Endothelial cell of umbilical vein (primary cell): ENCODE results near the gene GGNBP2. TPM values are rescaled to one million over a fixed set of nuclear protein-coding genes. Genes with fewer than 3 reads are reported as not detected.

ENCODE experiments used
- BruUV-seq: library from RNA; stranded (reverse); fragments of 400-500 nt; replicated peaks from 2 replicates; lab custom pipeline; 2021; lab: Mats Ljungman, UMichigan
- CTCF ChIA-PET: fragments of 300-600, 350-600 bp; sonication (Branson Sonifier 250); formaldehyde crosslinking; loops from one replicate; lab custom pipeline; 2021; ENCODE audit warnings: antibody characterized with exemption, inconsistent platforms; lab: Charles Lee
- POLR2A ChIA-PET: fragments of 300-600, 350-600 bp; sonication (Branson Sonifier 250); formaldehyde crosslinking; loops from one replicate; lab custom pipeline; 2021; ENCODE audit warnings: antibody characterized with exemption, inconsistent platforms; lab: Charles Lee
- DNase-seq: peaks from one replicate; pipeline ENCODE4 v3.0.0-alpha.2; 2011; ENCODE audit warnings: low read depth, low spot score
- FAIRE-seq: peaks from 2 replicates; lab custom pipeline; 2011; peaks lifted over from hg19 to GRCh38; lab: Jason Lieb, UNC
- H2AFZ ChIP-seq: 2 replicates; pipeline ENCODE4 v1.6.0; 2012; ENCODE audit warnings: low read depth, low read length, control low read depth, inconsistent platforms
- H3K27ac ChIP-seq: 2 replicates; pipeline ENCODE4 v1.5.1; 2011; ENCODE audit warnings: low read depth, mild to moderate bottlenecking, control low read depth, low read length, moderate library complexity; ENCODE audit not compliant: insufficient read depth
- H3K27me3 ChIP-seq, 2 experiments: 2 replicates each; pipeline versions ENCODE4 v1.6.0 to v1.6.1; 2011; ENCODE audit warnings: low read length in 2 of 2, mixed read lengths in 1 of 2; ENCODE audit not compliant: control insufficient read depth in 2 of 2, insufficient read depth in 2 of 2
- H3K36me3 ChIP-seq, 2 experiments: 2 replicates in 1 of 2; 3 replicates in 1 of 2; pipeline ENCODE4 v1.5.1; 2011; ENCODE audit warnings: low read length in 2 of 2, mild to moderate bottlenecking in 1 of 2, moderate library complexity in 1 of 2; ENCODE audit not compliant: control insufficient read depth in 2 of 2, insufficient read depth in 2 of 2; ENCODE audit errors: extremely low read depth in 1 of 2
- H3K4me1 ChIP-seq: 3 replicates; pipeline ENCODE4 v1.5.1; 2011; ENCODE audit warnings: mild to moderate bottlenecking, low read length; ENCODE audit not compliant: control insufficient read depth, insufficient read depth; ENCODE audit errors: extremely low read depth
- H3K4me2 ChIP-seq: 2 replicates; pipeline ENCODE4 v1.6.1; 2011; ENCODE audit warnings: low read length, control low read depth, mixed read lengths; ENCODE audit not compliant: insufficient read depth
- H3K4me3 ChIP-seq, 3 experiments: fragments of 200-600 bp in 1 of 3; sonication (generic), shearing (Covaris generic) in 1 of 3; replicated peaks in 1 of 3; 2 replicates each; pipeline ENCODE4 v1.5.1; 2011 to 2016; ENCODE audit warnings: control low read depth in 3 of 3, low read length in 3 of 3, mild to moderate bottlenecking in 2 of 3, inconsistent platforms in 1 of 3, low read depth in 1 of 3, moderate library complexity in 1 of 3; ENCODE audit not compliant: insufficient read depth in 1 of 3
- H3K79me2 ChIP-seq: 2 replicates; pipeline ENCODE4 v1.6.0; 2012; ENCODE audit warnings: low read length, inconsistent platforms; ENCODE audit not compliant: control insufficient read depth, insufficient read depth
- H3K9ac ChIP-seq: replicated peaks from 2 replicates; pipeline ENCODE3; 2011; ENCODE audit warnings: low read length, control low read depth; ENCODE audit not compliant: insufficient read depth; ENCODE audit errors: extremely low read depth
- H3K9me1 ChIP-seq: replicated peaks from 3 replicates; pipeline ENCODE4 v1.6.0; 2011; ENCODE audit warnings: mild to moderate bottlenecking, low read length; ENCODE audit not compliant: control insufficient read depth, insufficient read depth; ENCODE audit errors: extremely low read depth
- H3K9me3 ChIP-seq: replicated peaks from 2 replicates; pipeline ENCODE4 v1.5.1; 2012; ENCODE audit warnings: low read length, inconsistent platforms; ENCODE audit not compliant: control insufficient read depth, insufficient read depth
- H4K20me1 ChIP-seq: replicated peaks from 2 replicates; pipeline ENCODE3; 2011; ENCODE audit warnings: mild to moderate bottlenecking, low read length; ENCODE audit not compliant: control insufficient read depth, insufficient read depth; ENCODE audit errors: extremely low read depth
- EZH2 ChIP-seq: IDR thresholded peaks from 2 replicates; pipeline ENCODE4 v1.6.1; 2012; ENCODE audit warnings: borderline replicate concordance, low read depth, mild to moderate bottlenecking, moderate library complexity, low read length, inconsistent platforms; ENCODE audit not compliant: severe bottlenecking
- FOS ChIP-seq: IDR thresholded peaks from 2 replicates; pipeline ENCODE4 v1.6.1; 2011; ENCODE audit warnings: mild to moderate bottlenecking, low read length, moderate library complexity, borderline replicate concordance; ENCODE audit not compliant: insufficient read depth
- GATA2 ChIP-seq: IDR thresholded peaks from 2 replicates; pipeline ENCODE4 v1.7.0; 2011; ENCODE audit warnings: low read depth, mild to moderate bottlenecking, moderate library complexity, mixed read lengths, low read length; ENCODE audit not compliant: insufficient read length, insufficient read depth
- JUN ChIP-seq: IDR thresholded peaks from 2 replicates; pipeline ENCODE4 v1.6.1; 2011; ENCODE audit warnings: borderline replicate concordance, low read depth; ENCODE audit not compliant: insufficient read length, insufficient read depth
- MYC ChIP-seq: IDR thresholded peaks from one replicate; pipeline ENCODE4 v1.6.1; 2011; ENCODE audit warnings: mild to moderate bottlenecking, low read depth, low read length
- dilution Hi-C: fragments of 300-500 bp; cut with MboI; formaldehyde crosslinking; loops from one replicate; pipeline ENCODE4 v1.15.0; 2019; ENCODE audit warnings: low sequenced_read_pairs; ENCODE audit not compliant: extremely low pct_ligation_motif_present
- intact Hi-C: fragments of 100-400 bp; cut with micrococcal nuclease; formaldehyde crosslinking; loops from one replicate; pipeline ENCODE4 v1.10.0; 2022
- polyA plus RNA-seq, 4 experiments: library from polyadenylated mRNA; depleted of rRNA in 3 of 4; stranded (reverse) in 3 of 4; unstranded in 1 of 4; fragments of >200 nt; gene quantifications; 2 replicates each; pipeline versions ENCODE4 v1.2.1 to v1.2.3, GENCODE V29; 2011 to 2012; ENCODE audit warnings: missing spikeins in 1 of 4
- total RNA-seq: library from RNA; stranded (reverse); gene quantifications from 2 replicates; pipeline ENCODE4 v1.2.3, GENCODE V29; 2021
- TF ChIP-seq, protein P1 (sequence below): IDR thresholded peaks from 2 replicates; pipeline ENCODE4 v1.6.1; 2011; ENCODE audit not compliant: insufficient read depth, insufficient read length
- TF ChIP-seq, protein P2 (sequence below), 2 donors: IDR thresholded peaks; 1 replicate in 1 of 2; 2 replicates in 1 of 2; pipeline ENCODE4 v1.5.1; 2011; ENCODE audit warnings: low read length in 2 of 2, mild to moderate bottlenecking in 2 of 2, moderate library complexity in 2 of 2, control low read depth in 1 of 2, inconsistent platforms in 1 of 2, low read depth in 1 of 2; ENCODE audit not compliant: insufficient read depth in 1 of 2; ENCODE audit errors: extremely low read depth in 1 of 2

The GGNBP2 gene
- total and polyA plus RNA-seq, 2 donors (not counting 3 experiments of a cell fraction or from before 2014, with no cell fraction given) = 52.6 to 77.6 TPM

- Histone ChIP-seq H3K4me1 (peaks cover 14% of the 10 kb centered on the region), H2AFZ (peak overlapping the region; percentile 70), H3K4me2 (peak overlapping the region; percentile 86), H3K36me3 (peaks cover 4 to 7% of the 10 kb centered on the region in 2 experiments), H4K20me1 (no peaks in the 10 kb centered on the region), H3K9ac (peak overlapping the region; percentile 94), H3K79me2 (peaks cover 6% of the 10 kb centered on the region), H3K4me3 (peak overlapping the region; percentile 59 to 84 (median 63)), H3K9me3 (no peaks in the 10 kb centered on the region), H3K9me1 (no peaks in the 10 kb centered on the region), H3K27ac (peak overlapping the region; percentile 84), H3K27me3 (no peaks in the 10 kb centered on the region)
- ChIA-PET POLR2A (interaction anchor here (1.0 kb wide), 1 partner anchor 11 kb away, joined by 6 read pairs; the partner anchor contains the start of gene GGNBP2), CTCF (interaction anchor here (0.6 to 4.3 kb wide), 8 partner anchors 11 to 68 kb away, joined by 3 to 31 read pairs (median 4); partner anchors contain the start of gene GGNBP2)
- DNase-seq = no peak
- TF ChIP-seq, protein P1, sequence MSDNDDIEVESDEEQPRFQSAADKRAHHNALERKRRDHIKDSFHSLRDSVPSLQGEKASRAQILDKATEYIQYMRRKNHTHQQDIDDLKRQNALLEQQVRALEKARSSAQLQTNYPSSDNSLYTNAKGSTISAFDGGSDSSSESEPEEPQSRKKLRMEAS = no peak
- no peak for TF ChIP-seq EZH2
- TF ChIP-seq GATA2 = no peak
- no peak for TF ChIP-seq JUN
- TF ChIP-seq, protein P2, sequence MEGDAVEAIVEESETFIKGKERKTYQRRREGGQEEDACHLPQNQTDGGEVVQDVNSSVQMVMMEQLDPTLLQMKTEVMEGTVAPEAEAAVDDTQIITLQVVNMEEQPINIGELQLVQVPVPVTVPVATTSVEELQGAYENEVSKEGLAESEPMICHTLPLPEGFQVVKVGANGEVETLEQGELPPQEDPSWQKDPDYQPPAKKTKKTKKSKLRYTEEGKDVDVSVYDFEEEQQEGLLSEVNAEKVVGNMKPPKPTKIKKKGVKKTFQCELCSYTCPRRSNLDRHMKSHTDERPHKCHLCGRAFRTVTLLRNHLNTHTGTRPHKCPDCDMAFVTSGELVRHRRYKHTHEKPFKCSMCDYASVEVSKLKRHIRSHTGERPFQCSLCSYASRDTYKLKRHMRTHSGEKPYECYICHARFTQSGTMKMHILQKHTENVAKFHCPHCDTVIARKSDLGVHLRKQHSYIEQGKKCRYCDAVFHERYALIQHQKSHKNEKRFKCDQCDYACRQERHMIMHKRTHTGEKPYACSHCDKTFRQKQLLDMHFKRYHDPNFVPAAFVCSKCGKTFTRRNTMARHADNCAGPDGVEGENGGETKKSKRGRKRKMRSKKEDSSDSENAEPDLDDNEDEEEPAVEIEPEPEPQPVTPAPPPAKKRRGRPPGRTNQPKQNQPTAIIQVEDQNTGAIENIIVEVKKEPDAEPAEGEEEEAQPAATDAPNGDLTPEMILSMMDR (IDR thresholded peaks at IDR 0.05; ENCODE audit: extremely low read depth in 1 of 2, insufficient read depth in 1 of 2, low read depth in 1 of 2, low read length in 2 of 2) = peak; percentile 52 to 61
- TF ChIP-seq MYC = no peak
- TF ChIP-seq FOS = no peak
- dilution Hi-C loops = no loop called here
- intact Hi-C loops = loop anchor here (1.0 kb wide), 1 partner anchor 48 kb away; the partner anchor contains the start of gene ZNHIT3
- FAIRE-seq = no peak
- BruUV-seq = no TSS peak
Observed at GRCh38 chr17:36533935-36534839, 10.5 kb upstream of the GGNBP2 start.
